GM03348 (cell line): Measurements from ENCODE around the gene OR52E1.

Experiments
- DNase-seq: peaks from one replicate; pipeline ENCODE4 v3.0.0; 2012; ENCODE audit warnings: low spot score

The OR52E1 gene

DNA sequence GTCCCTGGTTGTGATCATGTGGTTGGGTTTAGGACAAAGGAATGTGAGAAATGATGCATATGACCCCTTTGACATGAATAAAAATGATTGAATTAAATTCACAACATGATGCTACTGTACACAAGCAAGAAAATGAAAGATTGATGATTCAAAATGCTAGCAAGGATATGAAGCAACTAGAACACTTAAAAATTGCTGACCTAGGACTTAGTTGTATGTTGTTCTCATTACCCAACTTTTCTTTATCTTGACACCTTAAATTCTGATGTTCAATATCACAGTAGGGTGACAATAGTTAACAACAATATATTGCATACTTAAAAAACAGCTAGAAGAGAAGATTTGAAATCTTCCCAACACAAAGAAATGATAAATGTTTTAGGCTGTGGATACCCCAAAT lies 48.2 kb downstream of the OR52E1 start:
- no peak for DNase-seq

DNA sequence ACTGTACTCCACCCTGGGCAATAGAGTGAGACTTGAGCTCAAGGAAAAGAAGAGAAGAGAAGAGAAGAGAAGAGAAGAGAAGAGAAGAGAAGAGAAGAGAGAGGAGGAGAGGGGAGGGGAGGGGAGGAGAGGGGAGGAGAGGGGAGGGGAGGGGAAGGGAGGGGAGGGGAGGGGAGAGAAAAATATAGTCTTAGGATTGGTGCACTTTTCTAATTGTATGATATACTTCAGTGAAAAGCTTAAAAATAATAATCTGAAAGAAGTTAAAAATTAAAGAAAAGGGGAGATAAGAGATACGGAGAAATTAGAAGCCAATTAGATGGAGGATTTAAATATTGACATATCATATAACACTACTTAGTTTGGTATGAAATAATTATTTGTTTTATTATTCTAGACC lies 49.5 kb downstream of the OR52E1 start:
- no peak for DNase-seq
